HCT116 (cell line): ENCODE measurements around the gene CENPC. TPM values are rescaled to one million over a fixed set of nuclear protein-coding genes. Genes with fewer than 3 reads are reported as not detected.

ENCODE experiments used
- ATAC-seq: fragments of 200-7000 bp; cut with Tn5 transposase; 2 replicates; pipeline ENCODE4 v1.9.1; 2020; ENCODE audit warnings: mild to moderate bottlenecking, moderate library complexity
- BruUV-seq: library from RNA; stranded (reverse); fragments of 400-500 nt; replicated peaks from 2 replicates; lab custom pipeline; 2021; lab: Mats Ljungman, UMichigan
- CTCF ChIA-PET: fragments of 300-600 bp; sonication (Branson Sonifier 250); formaldehyde crosslinking; loops from one replicate; lab custom pipeline; 2021; ENCODE audit warnings: antibody characterized with exemption; lab: Charles Lee
- POLR2A ChIA-PET: fragments of 300-600, 350-600 bp; sonication (Branson Sonifier 250); formaldehyde crosslinking; loops from one replicate; lab custom pipeline; 2021; ENCODE audit warnings: antibody characterized with exemption; lab: Charles Lee
- RAD21 ChIA-PET, 2 experiments: fragments of 300-600 bp; sonication (Branson Sonifier 250); formaldehyde crosslinking; loops; one replicate each; lab custom pipeline; 2023; ENCODE audit warnings: low total read pairs in 2 of 2; ENCODE audit not compliant: uncharacterized antibody in 2 of 2, unreplicated experiment in 2 of 2, low non-redundant PET in 1 of 2; lab: Charles Lee
- DNase-seq: peaks from one replicate; pipeline ENCODE4 v3.0.0-alpha.2; 2010; ENCODE audit warnings: low read depth, low spot score
- H2AFZ ChIP-seq: fragments of 200-600 bp; shearing (Covaris generic), sonication (generic); 2 replicates; pipeline ENCODE4 v1.6.1; 2017; ENCODE audit warnings: low read depth, mixed run types, mixed read lengths, antibody characterized with exemption, low read length; ENCODE audit not compliant: poor library complexity, severe bottlenecking
- H3K27ac ChIP-seq: 2 replicates; pipeline ENCODE4 v1.5.1; 2012; ENCODE audit warnings: low read depth, low read length
- H3K27me3 ChIP-seq: fragments of 200-600 bp; sonication (generic); 2 replicates; pipeline ENCODE4 v1.6.1; 2016; ENCODE audit warnings: mixed run types, low read length, mixed read lengths; ENCODE audit not compliant: insufficient read depth
- H3K36me3 ChIP-seq, 2 experiments: fragments of 200-500 bp in 1 of 2; fragments of 200-600 bp in 1 of 2; sonication (Bioruptor generic) in 1 of 2; sonication (generic) in 1 of 2; 2 replicates each; pipeline versions ENCODE4 v1.5.1 to v1.6.1; 2014 to 2016; ENCODE audit warnings: low read length in 2 of 2, inconsistent platforms in 1 of 2, mixed read lengths in 1 of 2, mixed run types in 1 of 2; ENCODE audit not compliant: insufficient read depth in 2 of 2, control insufficient read depth in 1 of 2
- H3K4me1 ChIP-seq, 2 experiments: fragments of 200-600 bp in 1 of 2; sonication (generic) in 1 of 2; 2 replicates each; pipeline versions ENCODE4 v1.5.1 to v1.6.1; 2012 to 2017; ENCODE audit warnings: low read length in 2 of 2, inconsistent platforms in 1 of 2, mild to moderate bottlenecking in 1 of 2, mixed read lengths in 1 of 2, mixed run types in 1 of 2, moderate library complexity in 1 of 2; ENCODE audit not compliant: insufficient read depth in 2 of 2, control insufficient read depth in 1 of 2
- H3K4me2 ChIP-seq: fragments of 200-600 bp; sonication (generic); 2 replicates; pipeline ENCODE4 v1.6.1; 2017; ENCODE audit warnings: mixed run types, low read length, mixed read lengths
- H3K4me3 ChIP-seq, 2 experiments: fragments of 200-600 bp in 1 of 2; sonication (generic) in 1 of 2; replicated peaks in 1 of 2; 2 replicates each; pipeline ENCODE4 v1.5.1; 2011 to 2016; ENCODE audit warnings: low read length in 2 of 2, control low read depth in 1 of 2, low read depth in 1 of 2, mild to moderate bottlenecking in 1 of 2, mixed read lengths in 1 of 2, mixed run types in 1 of 2
- H3K79me2 ChIP-seq: fragments of 200-600 bp; sonication (generic); 2 replicates; pipeline ENCODE4 v1.6.1; 2017; ENCODE audit warnings: mild to moderate bottlenecking, mixed run types, low read length, moderate library complexity, mixed read lengths; ENCODE audit not compliant: insufficient read depth
- H3K9ac ChIP-seq: fragments of 200-600 bp; sonication (generic); 2 replicates; pipeline ENCODE4 v1.6.1; 2016; ENCODE audit warnings: low read length, mixed read lengths
- H3K9me2 ChIP-seq: fragments of 200-600 bp; sonication (generic), shearing (Covaris generic); 2 replicates; pipeline ENCODE4 v1.6.1; 2017; ENCODE audit warnings: mixed run types, mild to moderate bottlenecking, moderate library complexity; ENCODE audit not compliant: insufficient read depth
- H3K9me3 ChIP-seq, 2 experiments: fragments of 200-500 bp in 1 of 2; fragments of 200-600 bp in 1 of 2; sonication (Bioruptor generic) in 1 of 2; sonication (generic) in 1 of 2; 2 replicates each; pipeline ENCODE4 v1.6.1; 2014 to 2017; ENCODE audit warnings: low read length in 2 of 2, mixed read lengths in 2 of 2, inconsistent platforms in 1 of 2, low read depth in 1 of 2, mild to moderate bottlenecking in 1 of 2, mixed run types in 1 of 2, moderate library complexity in 1 of 2; ENCODE audit not compliant: control insufficient read depth in 1 of 2, insufficient read depth in 1 of 2
- H4K20me1 ChIP-seq: fragments of 200-600 bp; sonication (generic), shearing (Covaris generic); 2 replicates; pipeline ENCODE4 v1.6.1; 2017; ENCODE audit warnings: mixed run types, mild to moderate bottlenecking, moderate library complexity; ENCODE audit not compliant: insufficient read depth
- CBX3 ChIP-seq: IDR thresholded peaks from 2 replicates; pipeline ENCODE4 v1.6.1; 2012; ENCODE audit warnings: low read depth
- CEBPB ChIP-seq: IDR thresholded peaks from 2 replicates; pipeline ENCODE4 v1.6.1; 2012; ENCODE audit warnings: low read depth
- EGR1 ChIP-seq: IDR thresholded peaks from 2 replicates; pipeline ENCODE4 v1.6.1; 2012; ENCODE audit warnings: low read depth
- ELF1 ChIP-seq: IDR thresholded peaks from 2 replicates; pipeline ENCODE4 v1.6.1; 2012; ENCODE audit warnings: low read depth, borderline replicate concordance
- EZH2 ChIP-seq: fragments of 200-600 bp; sonication (generic); IDR thresholded peaks from 2 replicates; pipeline ENCODE4 v1.6.1; 2017; ENCODE audit warnings: antibody characterized with exemption, mixed run types
- FOSL1 ChIP-seq: IDR thresholded peaks from 2 replicates; pipeline ENCODE4 v1.6.1; 2012; ENCODE audit warnings: low read depth
- JUND ChIP-seq: IDR thresholded peaks from 2 replicates; pipeline ENCODE4 v1.6.1; 2012
- MAX ChIP-seq: IDR thresholded peaks from 2 replicates; pipeline ENCODE4 v1.6.1; 2012
- POLR2A ChIP-seq: IDR thresholded peaks from 2 replicates; pipeline ENCODE4 v1.7.0; 2011; ENCODE audit warnings: borderline replicate concordance; ENCODE audit not compliant: insufficient read depth, insufficient read length; ENCODE audit errors: extremely low read depth
- REST ChIP-seq: IDR thresholded peaks from 2 replicates; pipeline ENCODE4 v1.6.1; 2012; ENCODE audit warnings: low read depth
- SP1 ChIP-seq: IDR thresholded peaks from 2 replicates; pipeline ENCODE4 v1.6.1; 2012; ENCODE audit warnings: low read depth
- TCF7L2 ChIP-seq: IDR thresholded peaks from 2 replicates; pipeline ENCODE4 v1.7.0; 2011; ENCODE audit warnings: borderline replicate concordance, inconsistent platforms; ENCODE audit not compliant: insufficient read depth, insufficient read length; ENCODE audit errors: extremely low read depth
- ZFX ChIP-seq: fragments of 450-650 bp; IDR thresholded peaks from 2 replicates; pipeline ENCODE4 v1.6.1; 2017
- intact Hi-C: fragments of 100-400 bp; cut with micrococcal nuclease; formaldehyde crosslinking; loops from 2 replicates; pipeline ENCODE4 v1.10.0; 2022
- total RNA-seq: library from RNA; stranded (reverse); gene quantifications from one replicate; pipeline ENCODE4 v1.2.1, GENCODE V29; 2021; ENCODE audit not compliant: unreplicated experiment
- TF ChIP-seq, protein P1 (sequence below): IDR thresholded peaks from 2 replicates; pipeline ENCODE4 v1.6.1; 2012
- TF ChIP-seq, protein P2 (sequence below), 3 experiments: fragments of 200-600 bp in 1 of 3; sonication (generic) in 1 of 3; IDR thresholded peaks in 2 of 3; conservative IDR thresholded peaks in 1 of 3; 2 replicates each; pipeline ENCODE4 v1.5.1; 2012 to 2017; ENCODE audit warnings: low read depth in 2 of 3, low read length in 2 of 3, antibody characterized with exemption in 1 of 3, borderline replicate concordance in 1 of 3, control low read depth in 1 of 3, mild to moderate bottlenecking in 1 of 3, mixed read lengths in 1 of 3, mixed run types in 1 of 3, moderate library complexity in 1 of 3; ENCODE audit not compliant: insufficient read depth in 1 of 3

Gene CENPC
- total RNA-seq, 1 experiment from 2014 or later, result 15.4 TPM

GRCh38 chr4:67576538-67576937 is 31.2 kb upstream of the CENPC start (continued):
- TF ChIP-seq REST, result no peak
- TF ChIP-seq TCF7L2, result no peak

- Histone ChIP-seq H3K9me2 (no peaks in the 10 kb centered on the region), H3K9ac (no peak overlapping the region), H3K4me1 (no peaks in the 10 kb centered on the region), H3K36me3 (no peaks in the 10 kb centered on the region), H2AFZ (no peak overlapping the region), H4K20me1 (no peaks in the 10 kb centered on the region), H3K9me3 (no peaks in the 10 kb centered on the region), H3K79me2 (no peaks in the 10 kb centered on the region), H3K27me3 (no peaks in the 10 kb centered on the region), H3K27ac (no peak overlapping the region), H3K4me2 (no peak overlapping the region), H3K4me3 (no peak overlapping the region)
- ATAC-seq (no peak), DNase-seq (no peak)
- ChIA-PET POLR2A (no interaction called here), CTCF (no interaction called here), RAD21 (no interaction called here)
- no peak for TF ChIP-seq REST
- TF ChIP-seq MAX, result no peak
- TF ChIP-seq ELF1, result no peak
- TF ChIP-seq FOSL1, result no peak
- TF ChIP-seq, protein P1, sequence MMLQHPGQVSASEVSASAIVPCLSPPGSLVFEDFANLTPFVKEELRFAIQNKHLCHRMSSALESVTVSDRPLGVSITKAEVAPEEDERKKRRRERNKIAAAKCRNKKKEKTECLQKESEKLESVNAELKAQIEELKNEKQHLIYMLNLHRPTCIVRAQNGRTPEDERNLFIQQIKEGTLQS, result no peak
- TF ChIP-seq ZFX, result no peak
- no peak for TF ChIP-seq POLR2A
- no peak for TF ChIP-seq EZH2
- TF ChIP-seq SP1, result no peak
- no peak for TF ChIP-seq TCF7L2
- TF ChIP-seq CEBPB, result no peak
- no peak for TF ChIP-seq CBX3
- TF ChIP-seq JUND, result no peak
- no peak for TF ChIP-seq EGR1
- TF ChIP-seq, protein P2, sequence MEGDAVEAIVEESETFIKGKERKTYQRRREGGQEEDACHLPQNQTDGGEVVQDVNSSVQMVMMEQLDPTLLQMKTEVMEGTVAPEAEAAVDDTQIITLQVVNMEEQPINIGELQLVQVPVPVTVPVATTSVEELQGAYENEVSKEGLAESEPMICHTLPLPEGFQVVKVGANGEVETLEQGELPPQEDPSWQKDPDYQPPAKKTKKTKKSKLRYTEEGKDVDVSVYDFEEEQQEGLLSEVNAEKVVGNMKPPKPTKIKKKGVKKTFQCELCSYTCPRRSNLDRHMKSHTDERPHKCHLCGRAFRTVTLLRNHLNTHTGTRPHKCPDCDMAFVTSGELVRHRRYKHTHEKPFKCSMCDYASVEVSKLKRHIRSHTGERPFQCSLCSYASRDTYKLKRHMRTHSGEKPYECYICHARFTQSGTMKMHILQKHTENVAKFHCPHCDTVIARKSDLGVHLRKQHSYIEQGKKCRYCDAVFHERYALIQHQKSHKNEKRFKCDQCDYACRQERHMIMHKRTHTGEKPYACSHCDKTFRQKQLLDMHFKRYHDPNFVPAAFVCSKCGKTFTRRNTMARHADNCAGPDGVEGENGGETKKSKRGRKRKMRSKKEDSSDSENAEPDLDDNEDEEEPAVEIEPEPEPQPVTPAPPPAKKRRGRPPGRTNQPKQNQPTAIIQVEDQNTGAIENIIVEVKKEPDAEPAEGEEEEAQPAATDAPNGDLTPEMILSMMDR (IDR thresholded peaks at IDR 0.05 in 2 of 3, conservative IDR thresholded peaks at IDR 0.05 in 1 of 3; ENCODE audit: borderline replicate concordance in 1 of 3, insufficient read depth in 1 of 3, low read depth in 2 of 3, low read length in 2 of 3), result no peak
- no TSS peak for BruUV-seq
- intact Hi-C loops, result no loop called here
These were observed 30.8 kb upstream of the CENPC start for GRCh38 chr4:67576059-67576466.
